Activated CD4-positive, alpha-beta T cell treated with anti-CD3 and anti-CD28 coated beads, Interleukin-2, Interleukin-4, amounts not matched to agents 100 ng/mL and 50 ng/mL, durations not matched to agents 16 hours and 8 hours (primary cell): ENCODE measurements around the gene AIG1.
"Not testable (repeated sequence)": the region's sequence is repeated elsewhere in the genome, so short reads cannot be mapped to it uniquely, and the experiment has no call there.

ENCODE experiments used
- DNase-seq: peaks from one replicate; pipeline ENCODE4 v3.0.0-alpha.2; 2020; ENCODE audit warnings: low spot score

Gene AIG1

GRCh38 chr6:143332153-143332845, 271.6 kb downstream of the AIG1 start:
- no peak for DNase-seq

- no peak for DNase-seq
Measured at GRCh38 chr6:143333081-143333480, 272.4 kb downstream of the AIG1 start.

- DNase-seq, result no peak
Measured at GRCh38 chr6:143333749-143334520, 273.2 kb downstream of the AIG1 start.

GRCh38 chr6:143335865-143336264, 275.2 kb downstream of the AIG1 start:
- DNase-seq, result no peak

GRCh38 chr6:143336446-143337152, 275.9 kb downstream of the AIG1 start:
- peak; percentile 17 for DNase-seq

- DNase-seq, result peak; percentile 31
Measured at GRCh38 chr6:143337201-143337949, 276.7 kb downstream of the AIG1 start.

GRCh38 chr6:143339223-143339622, 278.5 kb downstream of the AIG1 start:
- DNase-seq, result no peak

- not testable (repeated sequence) for DNase-seq
Measured at GRCh38 chr6:143345477-143345876, 284.8 kb downstream of the AIG1 start.

GRCh38 chr6:143346004-143346403, 285.3 kb downstream of the AIG1 start:
- DNase-seq, result no peak

GRCh38 chr6:143348531-143348930, 287.8 kb downstream of the AIG1 start:
- DNase-seq, result no peak

- DNase-seq, result no peak
Measured at GRCh38 chr6:143349530-143349929, 288.8 kb downstream of the AIG1 start.

- DNase-seq, result no peak
Measured at GRCh38 chr6:143356101-143356880, 295.6 kb downstream of the AIG1 start.

- DNase-seq, result no peak
Measured at GRCh38 chr6:143357152-143357551, 296.5 kb downstream of the AIG1 start.

GRCh38 chr6:143357561-143358255, 297.0 kb downstream of the AIG1 start:
- no peak for DNase-seq

GRCh38 chr6:143361536-143362191, 301.0 kb downstream of the AIG1 start:
- no peak for DNase-seq

GRCh38 chr6:143362192-143362558, 301.5 kb downstream of the AIG1 start:
- no peak for DNase-seq

GRCh38 chr6:143363299-143363698, 302.6 kb downstream of the AIG1 start:
- DNase-seq, result no peak

- DNase-seq, result peak; percentile 72
Measured at GRCh38 chr6:143368426-143368825, 307.7 kb downstream of the AIG1 start.

GRCh38 chr6:143369971-143370370, 309.3 kb downstream of the AIG1 start:
- DNase-seq, result no peak

- DNase-seq, result no peak
Measured at GRCh38 chr6:143370812-143371370, 310.2 kb downstream of the AIG1 start.
